WTC11 (cell line): Measurements from ENCODE around the gene PPFIBP2.

Experiments
- ATF3 ChIP-seq: sonication (generic); formaldehyde crosslinking; conservative IDR thresholded peaks from 2 replicates; pipeline ENCODE4 v1.8.1; 2022; ENCODE audit warnings: mild to moderate bottlenecking, missing genetic modification reagents
- CREM ChIP-seq: sonication (generic); formaldehyde crosslinking; IDR thresholded peaks from 2 replicates; pipeline ENCODE4 v1.8.1; 2022; ENCODE audit warnings: mild to moderate bottlenecking, missing genetic modification reagents, moderate library complexity
- CTCF ChIP-seq: fragments of 200-600 bp; IDR thresholded peaks from 2 replicates; pipeline ENCODE4 v1.8.0; 2022; ENCODE audit warnings: antibody characterized with exemption
- E2F5 ChIP-seq: sonication (generic); formaldehyde crosslinking; IDR thresholded peaks from 2 replicates; pipeline ENCODE4 v1.8.1; 2022; ENCODE audit warnings: mild to moderate bottlenecking, moderate library complexity, missing genetic modification reagents
- FOXJ3 ChIP-seq: sonication (generic); formaldehyde crosslinking; IDR thresholded peaks from 2 replicates; pipeline ENCODE4 v1.9.0; 2021; ENCODE audit warnings: missing genetic modification reagents, mild to moderate bottlenecking, borderline replicate concordance
- FOXP4 ChIP-seq: sonication (generic); formaldehyde crosslinking; IDR thresholded peaks from 2 replicates; pipeline ENCODE4 v1.8.0; 2022; ENCODE audit warnings: mild to moderate bottlenecking, missing genetic modification reagents
- NFATC4 ChIP-seq: fragments of 250-450 bp; sonication (Bioruptor Pico); IDR thresholded peaks from 2 replicates; pipeline ENCODE4 v1.9.0; 2021; ENCODE audit warnings: mild to moderate bottlenecking
- TCF7 ChIP-seq: sonication (generic); formaldehyde crosslinking; IDR thresholded peaks from 2 replicates; pipeline ENCODE4 v1.8.0; 2022; ENCODE audit warnings: mild to moderate bottlenecking, low read depth, missing genetic modification reagents, moderate library complexity
- ZNF512 ChIP-seq: sonication (generic); formaldehyde crosslinking; IDR thresholded peaks from 2 replicates; pipeline ENCODE4 v1.8.1; 2022; ENCODE audit warnings: missing genetic modification reagents, borderline replicate concordance

GRCh38 chr11:7638710-7639642 lies 125.2 kb downstream of the PPFIBP2 start:
- TF ChIP-seq TCF7 (no peak), CREM (CRISPR knock-in tag) (no peak), E2F5 (CRISPR knock-in tag) (no peak), CTCF (no peak), NFATC4 (no peak), FOXP4 (CRISPR knock-in tag) (no peak), ZNF512 (CRISPR knock-in tag) (no peak), FOXJ3 (CRISPR knock-in tag) (no peak), ATF3 (CRISPR knock-in tag) (no peak)
